DND-41 (cell line): ENCODE results near the gene RGS3.

Experiments
- ATAC-seq: fragments of 200-7000 bp; cut with Tn5 transposase; 3 replicates; pipeline ENCODE4 v1.9.1; 2021; ENCODE audit warnings: low read depth; ENCODE audit not compliant: insufficient read depth
- DNase-seq: peaks from one replicate; pipeline ENCODE4 v3.0.0-alpha.2; 2020
- H2AFZ ChIP-seq: 2 replicates; pipeline ENCODE4 v1.6.0; 2012; ENCODE audit warnings: low read depth, low read length
- H3K27ac ChIP-seq: 2 replicates; pipeline ENCODE4 v1.5.1; 2012; ENCODE audit warnings: low read length, inconsistent platforms
- H3K27me3 ChIP-seq: fragments of 200-600 bp; sonication (generic); 2 replicates; pipeline ENCODE4 v1.6.0; 2012; ENCODE audit warnings: low read length, mild to moderate bottlenecking, inconsistent platforms; ENCODE audit not compliant: insufficient read depth, poor library complexity
- H3K36me3 ChIP-seq: 2 replicates; pipeline ENCODE4 v1.5.1; 2012; ENCODE audit warnings: low read length, inconsistent platforms; ENCODE audit not compliant: insufficient read depth
- H3K4me1 ChIP-seq: 2 replicates; pipeline ENCODE4 v1.5.1; 2012; ENCODE audit warnings: mild to moderate bottlenecking, low read length; ENCODE audit not compliant: insufficient read depth
- H3K4me2 ChIP-seq: 2 replicates; pipeline ENCODE4 v1.6.0; 2012; ENCODE audit warnings: mild to moderate bottlenecking, moderate library complexity, low read length, inconsistent platforms; ENCODE audit not compliant: insufficient read depth
- H3K4me3 ChIP-seq, 2 experiments: fragments of 200-600 bp in 1 of 2; shearing (Covaris generic) in 1 of 2; 2 replicates each; pipeline ENCODE4 v1.5.1; 2012 to 2016; ENCODE audit warnings: inconsistent platforms in 2 of 2, low read length in 2 of 2, mild to moderate bottlenecking in 2 of 2, low read depth in 1 of 2, moderate library complexity in 1 of 2
- H3K79me2 ChIP-seq: 2 replicates; pipeline ENCODE4 v1.6.0; 2012; ENCODE audit warnings: low read length, inconsistent platforms; ENCODE audit not compliant: insufficient read depth
- H3K9ac ChIP-seq: 2 replicates; pipeline ENCODE4 v1.6.0; 2012; ENCODE audit warnings: low read depth, mild to moderate bottlenecking, inconsistent platforms, low read length, moderate library complexity
- H3K9me3 ChIP-seq: 2 replicates; pipeline ENCODE4 v1.5.1; 2012; ENCODE audit warnings: low read length, moderate library complexity, mild to moderate bottlenecking, inconsistent platforms; ENCODE audit not compliant: insufficient read depth, severe bottlenecking
- H4K20me1 ChIP-seq: 2 replicates; pipeline ENCODE4 v1.6.0; 2012; ENCODE audit warnings: low read length; ENCODE audit not compliant: insufficient read depth
- EZH2 ChIP-seq: IDR thresholded peaks from 3 replicates; pipeline ENCODE4 v1.6.1; 2012; ENCODE audit warnings: borderline replicate concordance, low read depth, mild to moderate bottlenecking, moderate library complexity, low read length, inconsistent platforms; ENCODE audit not compliant: severe bottlenecking
- TF ChIP-seq, protein P1 (sequence below): IDR thresholded peaks from 2 replicates; pipeline ENCODE4 v1.5.1; 2012; ENCODE audit warnings: borderline replicate concordance, low read length, moderate library complexity, mild to moderate bottlenecking; ENCODE audit not compliant: poor library complexity, severe bottlenecking; ENCODE audit errors: extremely low read depth

Gene RGS3

DNA sequence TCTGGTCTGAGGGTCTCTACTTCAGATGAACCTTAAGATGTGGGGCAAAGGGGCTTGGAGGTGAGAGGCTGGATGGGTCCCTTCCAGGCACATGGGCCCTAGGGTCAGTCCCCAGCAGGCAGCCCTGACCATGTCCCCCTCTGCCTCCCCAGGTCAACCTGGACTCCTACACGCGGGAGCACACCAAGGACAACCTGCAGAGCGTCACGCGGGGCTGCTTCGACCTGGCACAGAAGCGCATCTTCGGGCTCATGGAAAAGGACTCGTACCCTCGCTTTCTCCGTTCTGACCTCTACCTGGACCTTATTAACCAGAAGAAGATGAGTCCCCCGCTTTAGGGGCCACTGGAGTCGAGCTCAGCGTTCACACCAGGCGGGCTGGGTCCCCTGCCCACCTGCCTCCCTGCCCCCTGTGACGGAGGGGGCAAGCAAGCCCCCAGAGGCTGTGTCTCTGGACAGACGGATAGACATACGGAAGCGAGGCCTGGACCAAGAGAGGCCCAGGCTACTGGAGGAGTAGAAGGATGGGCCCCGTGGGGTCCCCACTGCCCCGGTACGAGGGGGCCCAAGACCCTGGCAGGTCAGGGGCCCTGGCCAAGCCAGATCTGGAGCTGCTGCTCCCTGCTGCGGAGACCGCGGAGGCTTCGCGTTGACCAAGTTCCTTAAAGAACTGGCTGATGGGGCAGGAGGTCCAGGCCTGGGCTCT, 133.2 kb downstream of the RGS3 start:
- H3K36me3 ChIP-seq: no peaks in the 10 kb centered on the region; the same call in 1 of the 2 replicates
- H3K27ac ChIP-seq: no peak overlapping the region
- H3K9ac ChIP-seq: no peak overlapping the region
- H3K4me2 ChIP-seq: no peak overlapping the region
- H3K27me3 ChIP-seq: no peaks in the 10 kb centered on the region
- no peak overlapping the region for H3K4me3 ChIP-seq
- no peak for DNase-seq
- H3K79me2 ChIP-seq: no peaks in the 10 kb centered on the region
- H4K20me1 ChIP-seq: no peaks in the 10 kb centered on the region
- TF ChIP-seq, protein P1, sequence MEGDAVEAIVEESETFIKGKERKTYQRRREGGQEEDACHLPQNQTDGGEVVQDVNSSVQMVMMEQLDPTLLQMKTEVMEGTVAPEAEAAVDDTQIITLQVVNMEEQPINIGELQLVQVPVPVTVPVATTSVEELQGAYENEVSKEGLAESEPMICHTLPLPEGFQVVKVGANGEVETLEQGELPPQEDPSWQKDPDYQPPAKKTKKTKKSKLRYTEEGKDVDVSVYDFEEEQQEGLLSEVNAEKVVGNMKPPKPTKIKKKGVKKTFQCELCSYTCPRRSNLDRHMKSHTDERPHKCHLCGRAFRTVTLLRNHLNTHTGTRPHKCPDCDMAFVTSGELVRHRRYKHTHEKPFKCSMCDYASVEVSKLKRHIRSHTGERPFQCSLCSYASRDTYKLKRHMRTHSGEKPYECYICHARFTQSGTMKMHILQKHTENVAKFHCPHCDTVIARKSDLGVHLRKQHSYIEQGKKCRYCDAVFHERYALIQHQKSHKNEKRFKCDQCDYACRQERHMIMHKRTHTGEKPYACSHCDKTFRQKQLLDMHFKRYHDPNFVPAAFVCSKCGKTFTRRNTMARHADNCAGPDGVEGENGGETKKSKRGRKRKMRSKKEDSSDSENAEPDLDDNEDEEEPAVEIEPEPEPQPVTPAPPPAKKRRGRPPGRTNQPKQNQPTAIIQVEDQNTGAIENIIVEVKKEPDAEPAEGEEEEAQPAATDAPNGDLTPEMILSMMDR: no peak
- no peak for TF ChIP-seq EZH2
- no peaks in the 10 kb centered on the region for H3K4me1 ChIP-seq
- H3K9me3 ChIP-seq: no peaks in the 10 kb centered on the region
- no peak overlapping the region for H2AFZ ChIP-seq
- ATAC-seq: no peak

DNA sequence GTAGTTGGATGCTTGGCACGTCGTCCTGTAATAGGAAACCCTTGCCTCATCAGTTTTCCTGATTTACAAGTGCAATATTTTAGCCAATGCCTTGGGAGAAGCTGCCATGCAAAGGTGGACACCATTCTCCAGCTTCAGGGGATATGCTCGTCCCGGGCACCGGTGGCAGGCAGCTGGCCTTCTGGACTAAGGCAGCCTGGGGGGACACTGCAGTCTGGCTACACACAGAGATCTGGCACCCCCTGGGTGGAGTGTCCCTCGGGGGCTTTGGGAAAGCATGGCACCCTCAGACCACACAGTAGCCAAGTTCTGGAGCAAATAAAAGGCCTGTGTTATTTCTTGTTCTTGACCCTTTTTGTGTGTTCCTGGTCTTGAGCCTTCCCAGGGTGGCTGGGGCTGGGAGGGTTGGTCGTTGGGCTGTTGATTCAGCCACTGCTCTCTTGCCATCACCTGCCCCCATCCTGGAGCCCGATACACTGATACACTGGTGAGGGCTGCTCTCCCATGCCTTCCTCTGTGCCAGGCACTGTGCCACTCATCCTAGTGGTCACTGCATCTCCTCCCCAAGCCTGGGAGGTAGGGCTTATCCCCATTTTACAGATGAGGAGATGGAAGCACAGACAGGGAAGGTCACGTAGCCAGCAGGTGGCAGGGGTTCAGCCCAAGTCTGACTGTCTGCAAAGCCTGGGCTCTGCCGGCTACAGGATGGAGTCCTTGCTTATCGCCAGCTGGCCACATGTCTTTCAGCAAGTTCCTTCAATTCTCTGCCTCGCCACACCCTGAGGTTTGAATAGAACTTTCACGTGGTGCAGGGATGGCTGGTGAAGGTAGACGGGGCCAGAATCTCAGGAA, 134.1 kb downstream of the RGS3 start:
- H3K4me3 ChIP-seq: no peak overlapping the region
- no peaks in the 10 kb centered on the region for H3K4me1 ChIP-seq
- H3K27ac ChIP-seq: no peak overlapping the region
- DNase-seq (no peak), ATAC-seq (no peak)
- no peak overlapping the region for H3K4me2 ChIP-seq
- no peak overlapping the region for H3K9ac ChIP-seq
- no peaks in the 10 kb centered on the region; the same call in 1 of the 2 replicates for H3K36me3 ChIP-seq
- H4K20me1 ChIP-seq: no peaks in the 10 kb centered on the region
- no peaks in the 10 kb centered on the region for H3K79me2 ChIP-seq
- TF ChIP-seq, protein P1: no peak
- TF ChIP-seq EZH2: no peak
- no peaks in the 10 kb centered on the region for H3K9me3 ChIP-seq
- H3K27me3 ChIP-seq: no peaks in the 10 kb centered on the region
- H2AFZ ChIP-seq: no peak overlapping the region

DNA sequence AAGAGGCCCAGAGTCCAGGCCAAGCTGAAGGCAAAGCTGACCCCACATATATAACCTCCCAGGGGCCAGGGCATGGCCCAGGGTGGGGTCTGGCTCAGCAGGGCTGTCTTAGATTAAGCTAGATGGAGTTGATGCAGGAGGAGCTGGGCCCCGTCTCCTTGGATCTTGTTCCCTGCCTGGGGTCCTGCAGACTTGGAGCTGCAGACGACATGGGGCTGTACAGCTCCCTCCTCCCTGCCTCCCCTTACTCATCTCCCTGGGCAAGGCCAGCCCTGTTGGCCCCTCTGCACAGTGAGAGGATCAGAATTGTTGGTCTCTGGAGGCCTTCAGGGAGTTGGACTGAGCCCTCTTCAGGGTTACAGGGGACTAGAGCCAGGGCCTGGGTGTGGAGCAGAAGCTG, 134.9 kb downstream of the RGS3 start:
- DNase-seq (no peak), ATAC-seq (no peak)
- Histone ChIP-seq H3K27me3 (no peaks in the 10 kb centered on the region), H3K79me2 (no peaks in the 10 kb centered on the region), H3K36me3 (no peaks in the 10 kb centered on the region; the same call in 1 of the 2 replicates), H2AFZ (no peak overlapping the region), H3K9ac (no peak overlapping the region), H3K27ac (no peak overlapping the region), H3K4me3 (no peak overlapping the region), H4K20me1 (no peaks in the 10 kb centered on the region), H3K9me3 (no peaks in the 10 kb centered on the region), H3K4me1 (no peaks in the 10 kb centered on the region), H3K4me2 (no peak overlapping the region)
- TF ChIP-seq, protein P1: no peak
- no peak for TF ChIP-seq EZH2
